ENCODE measurements around the gene PTPN18.

Gene PTPN18

DNA sequence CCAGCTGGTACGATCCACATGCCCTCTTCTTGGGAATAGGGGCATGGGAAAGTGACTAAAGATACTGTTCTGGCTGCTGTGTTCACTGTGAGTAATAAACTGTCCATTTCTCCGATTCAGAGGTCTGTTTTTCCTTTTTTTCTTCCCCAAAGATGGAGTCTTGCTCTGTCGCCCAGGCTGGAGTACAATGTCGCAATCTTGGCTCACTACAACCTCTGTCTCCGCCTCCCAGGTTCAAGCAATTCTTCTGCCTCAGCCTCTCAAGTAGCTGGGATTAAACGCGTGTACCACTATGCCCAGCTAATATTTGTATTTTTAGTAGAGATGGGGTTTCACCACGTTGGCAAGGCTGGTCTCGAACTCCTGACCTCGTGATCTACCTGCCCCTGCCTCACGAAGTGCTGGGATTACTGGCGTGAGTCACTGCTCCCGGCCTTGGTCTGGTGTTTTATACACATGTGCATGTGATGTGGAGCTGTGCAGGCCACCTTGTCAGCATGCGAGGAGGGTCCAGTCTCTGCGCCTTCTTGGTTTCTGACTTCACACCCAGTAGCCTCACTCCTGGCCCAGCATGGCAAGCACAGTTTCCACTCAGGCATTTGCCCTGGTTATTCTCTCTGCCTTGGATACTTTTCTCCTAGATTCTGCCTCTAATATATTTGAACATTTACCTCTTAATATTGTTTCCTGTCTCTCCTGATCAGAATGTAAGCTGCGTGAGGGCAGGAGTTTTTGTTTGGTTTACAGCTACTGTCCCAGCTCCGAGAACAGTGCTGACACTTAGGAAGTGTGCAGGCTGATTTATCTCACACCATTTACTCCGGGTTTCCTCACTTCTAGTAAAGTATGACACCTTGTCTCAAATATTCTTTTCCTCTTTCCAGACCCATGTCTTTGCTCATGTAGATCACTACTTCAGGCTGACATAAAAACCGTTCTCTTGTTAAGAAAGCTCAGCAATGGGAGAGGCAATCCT is 19.7 kb downstream of the PTPN18 start:
- no peak overlapping the region for H3K4me3 ChIP-seq (ENCODE audit: low read length)
- TF ChIP-seq, protein P1, sequence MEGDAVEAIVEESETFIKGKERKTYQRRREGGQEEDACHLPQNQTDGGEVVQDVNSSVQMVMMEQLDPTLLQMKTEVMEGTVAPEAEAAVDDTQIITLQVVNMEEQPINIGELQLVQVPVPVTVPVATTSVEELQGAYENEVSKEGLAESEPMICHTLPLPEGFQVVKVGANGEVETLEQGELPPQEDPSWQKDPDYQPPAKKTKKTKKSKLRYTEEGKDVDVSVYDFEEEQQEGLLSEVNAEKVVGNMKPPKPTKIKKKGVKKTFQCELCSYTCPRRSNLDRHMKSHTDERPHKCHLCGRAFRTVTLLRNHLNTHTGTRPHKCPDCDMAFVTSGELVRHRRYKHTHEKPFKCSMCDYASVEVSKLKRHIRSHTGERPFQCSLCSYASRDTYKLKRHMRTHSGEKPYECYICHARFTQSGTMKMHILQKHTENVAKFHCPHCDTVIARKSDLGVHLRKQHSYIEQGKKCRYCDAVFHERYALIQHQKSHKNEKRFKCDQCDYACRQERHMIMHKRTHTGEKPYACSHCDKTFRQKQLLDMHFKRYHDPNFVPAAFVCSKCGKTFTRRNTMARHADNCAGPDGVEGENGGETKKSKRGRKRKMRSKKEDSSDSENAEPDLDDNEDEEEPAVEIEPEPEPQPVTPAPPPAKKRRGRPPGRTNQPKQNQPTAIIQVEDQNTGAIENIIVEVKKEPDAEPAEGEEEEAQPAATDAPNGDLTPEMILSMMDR (conservative IDR thresholded peaks at IDR 0.05; ENCODE audit: low read length) = no peak
- DNase-seq (ENCODE audit: low read depth) = no peak

DNA sequence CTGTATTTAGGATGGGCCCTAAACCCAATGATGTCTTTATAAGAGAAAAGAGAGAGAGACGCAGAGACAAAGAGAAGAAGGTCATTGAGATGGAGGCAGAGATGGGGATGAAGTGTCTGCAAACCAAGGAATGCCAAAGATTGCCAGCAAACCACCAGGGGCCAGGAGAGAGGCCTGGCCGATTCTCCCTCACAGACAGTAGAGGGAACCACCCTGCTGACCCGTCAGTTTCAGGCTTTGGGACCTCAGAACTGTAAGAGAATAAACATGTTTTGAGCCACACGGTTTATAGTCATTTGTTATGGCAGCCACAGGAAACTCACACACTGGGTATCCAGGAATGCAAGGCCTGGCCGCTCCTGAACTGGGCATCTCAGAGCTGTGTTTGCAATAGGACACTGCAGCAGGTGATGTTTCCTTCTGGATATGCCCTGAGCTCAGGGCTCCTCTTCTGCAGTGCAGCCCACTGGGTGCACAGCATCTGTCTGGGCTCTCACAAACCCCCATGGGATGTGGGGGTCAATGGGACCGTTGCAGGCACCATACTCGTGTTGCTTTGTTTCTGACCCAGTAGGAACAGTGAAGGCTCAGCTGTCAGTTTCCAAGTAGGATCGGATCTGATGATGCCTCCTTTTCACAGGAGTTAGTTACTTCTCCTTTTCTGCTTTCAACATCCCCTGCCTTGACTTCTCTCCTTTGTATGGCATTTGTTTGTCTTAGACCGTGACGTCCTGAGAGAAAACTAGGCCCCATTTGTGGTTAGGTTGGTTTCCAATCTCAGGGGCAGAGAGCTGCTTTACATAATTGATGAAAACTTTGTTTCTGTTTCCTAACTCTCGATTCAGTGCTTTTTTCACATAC is 20.8 kb downstream of the PTPN18 start:
- TF ChIP-seq, protein P1 (conservative IDR thresholded peaks at IDR 0.05; ENCODE audit: low read length) = peak; percentile 32
- no peak for DNase-seq (ENCODE audit: low read depth)
- H3K4me3 ChIP-seq (ENCODE audit: low read length) = no peak overlapping the region

DNA sequence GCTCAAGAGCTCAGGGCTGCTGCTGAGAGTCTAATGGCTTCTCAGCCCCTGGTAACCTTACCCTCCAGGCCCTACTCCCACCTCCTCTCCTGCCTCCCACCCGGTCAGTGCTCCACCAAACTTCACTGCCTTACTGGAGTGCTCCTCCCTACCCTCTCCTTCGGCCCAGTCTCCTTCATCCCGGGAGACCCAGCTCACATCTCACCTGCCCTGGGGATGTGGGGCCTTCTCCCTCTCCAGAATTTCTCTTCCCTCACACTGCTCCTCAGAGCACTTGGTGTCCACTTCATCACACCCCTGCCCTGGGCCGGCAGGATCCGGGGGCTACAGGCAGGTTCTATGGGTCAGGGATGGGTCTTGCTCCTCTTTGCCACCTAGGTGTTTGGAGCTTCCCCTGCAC is 21.6 kb downstream of the PTPN18 start:
- DNase-seq (ENCODE audit: low read depth) = no peak
- H3K4me3 ChIP-seq (ENCODE audit: low read length) = no peak overlapping the region

DNA sequence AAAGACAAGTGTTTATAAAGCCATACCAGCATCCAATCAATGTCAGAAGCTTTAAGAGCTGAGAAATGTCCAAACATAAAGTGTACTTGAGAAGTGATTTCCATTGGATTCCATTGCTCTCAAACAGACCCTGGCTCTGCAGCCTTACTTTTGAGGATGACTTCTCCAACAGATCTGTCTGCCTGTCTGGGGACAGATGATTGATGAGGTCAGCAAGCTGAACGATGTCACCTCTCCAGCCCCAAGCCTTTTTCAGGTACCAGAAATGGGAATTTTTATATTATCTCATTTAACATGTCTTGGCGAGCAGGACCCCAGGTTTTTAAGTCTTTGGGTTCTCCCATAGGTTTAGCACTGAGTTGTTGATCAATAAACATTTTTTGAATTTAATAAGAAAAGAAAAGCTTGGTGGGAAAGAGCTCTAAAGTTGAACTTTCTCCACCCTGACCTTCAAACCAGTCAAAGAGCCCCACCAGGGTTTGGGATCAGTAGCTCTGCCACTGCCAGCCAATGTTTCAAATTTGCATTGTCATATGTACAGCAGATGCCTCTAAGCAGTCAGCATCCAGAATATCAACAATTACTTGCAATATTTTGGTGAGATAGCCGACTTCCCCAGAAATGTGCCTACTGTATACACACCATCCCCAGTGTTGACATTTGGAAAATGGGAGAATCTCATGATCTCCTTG is 22.5 kb downstream of the PTPN18 start:
- no peak overlapping the region for H3K4me3 ChIP-seq (ENCODE audit: low read length)
- DNase-seq (ENCODE audit: low read depth) = no peak
- TF ChIP-seq, protein P1 (conservative IDR thresholded peaks at IDR 0.05; ENCODE audit: low read length) = no peak

More for the DNA sequence above, 21.6 kb downstream of the PTPN18 start:
- TF ChIP-seq, protein P1 (conservative IDR thresholded peaks at IDR 0.05; ENCODE audit: low read length) = no peak

DNA sequence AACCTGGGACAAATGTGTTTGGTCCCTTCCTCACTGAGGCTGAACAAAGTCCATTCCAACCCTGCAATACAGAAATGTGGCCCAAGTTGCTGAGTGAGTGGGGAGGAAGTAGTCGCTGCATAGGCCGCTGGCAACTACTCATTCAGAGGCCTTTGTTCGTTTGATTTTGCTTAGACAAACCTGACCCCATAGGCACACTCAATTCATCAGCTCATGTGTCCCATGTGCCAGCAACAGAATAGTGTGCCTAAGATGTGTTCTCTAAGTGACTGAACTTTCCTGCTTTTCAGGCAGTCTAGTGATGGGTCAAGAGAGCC is 23.0 kb downstream of the PTPN18 start:
- no peak for DNase-seq (ENCODE audit: low read depth)
- TF ChIP-seq, protein P1 (conservative IDR thresholded peaks at IDR 0.05; ENCODE audit: low read length) = no peak
- H3K4me3 ChIP-seq (ENCODE audit: low read length) = no peak overlapping the region

DNA sequence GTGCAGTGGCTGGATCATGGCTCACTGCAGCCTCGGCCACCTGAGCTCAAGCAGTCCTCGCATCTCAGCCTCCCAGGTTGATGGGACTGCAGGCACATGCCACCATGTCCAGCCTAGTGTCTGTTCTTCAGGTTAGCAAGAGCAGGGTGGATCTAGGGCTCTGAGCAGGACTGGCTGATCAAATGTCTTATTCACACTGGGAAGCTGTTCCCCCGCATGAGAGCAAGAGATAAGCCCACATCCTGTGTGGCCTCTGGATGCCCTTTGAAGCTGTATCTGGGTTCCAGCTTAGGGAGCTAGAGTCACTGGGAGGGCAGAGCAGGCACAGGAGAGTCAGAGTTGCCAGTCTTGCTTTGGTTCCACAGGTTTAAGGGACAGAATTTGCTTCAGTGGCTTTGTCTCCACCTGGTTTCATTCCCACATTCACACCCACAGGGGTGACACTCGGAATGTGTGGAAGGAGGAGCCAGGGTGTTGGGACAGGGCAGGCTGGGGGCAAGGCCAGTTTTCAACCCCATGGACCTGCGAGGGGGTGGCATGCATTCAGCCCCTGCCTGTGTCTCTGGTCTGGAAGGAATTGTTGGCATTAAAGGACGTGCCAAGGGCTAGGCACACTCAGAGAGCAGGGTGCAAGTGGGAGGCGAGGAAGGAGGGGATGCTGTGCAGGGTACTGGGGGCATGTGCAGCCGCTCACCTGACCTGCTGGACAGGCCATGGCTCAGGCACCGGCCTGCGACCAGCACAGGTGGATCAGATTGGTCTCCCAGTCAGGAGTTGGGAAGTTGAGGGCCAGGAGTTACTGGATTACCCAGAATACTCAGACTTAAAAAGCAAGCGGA is 24.5 kb downstream of the PTPN18 start:
- no peak for DNase-seq (ENCODE audit: low read depth)
- TF ChIP-seq, protein P1 (conservative IDR thresholded peaks at IDR 0.05; ENCODE audit: low read length) = no peak
- H3K4me3 ChIP-seq (ENCODE audit: low read length) = no peak overlapping the region
